HCT116 (cell line): ENCODE results near the gene ALG2. TPM values are rescaled to one million over a fixed set of nuclear protein-coding genes. Genes with fewer than 3 reads are reported as not detected.

ENCODE experiments used
- ATAC-seq: fragments of 200-7000 bp; cut with Tn5 transposase; 2 replicates; pipeline ENCODE4 v1.9.1; 2020; ENCODE audit warnings: mild to moderate bottlenecking, moderate library complexity
- BruUV-seq: library from RNA; stranded (reverse); fragments of 400-500 nt; replicated peaks from 2 replicates; lab custom pipeline; 2021; lab: Mats Ljungman, UMichigan
- CTCF ChIA-PET: fragments of 300-600 bp; sonication (Branson Sonifier 250); formaldehyde crosslinking; loops from one replicate; lab custom pipeline; 2021; ENCODE audit warnings: antibody characterized with exemption; lab: Charles Lee
- POLR2A ChIA-PET: fragments of 300-600, 350-600 bp; sonication (Branson Sonifier 250); formaldehyde crosslinking; loops from one replicate; lab custom pipeline; 2021; ENCODE audit warnings: antibody characterized with exemption; lab: Charles Lee
- RAD21 ChIA-PET, 2 experiments: fragments of 300-600 bp; sonication (Branson Sonifier 250); formaldehyde crosslinking; loops; one replicate each; lab custom pipeline; 2023; ENCODE audit warnings: low total read pairs in 2 of 2; ENCODE audit not compliant: uncharacterized antibody in 2 of 2, unreplicated experiment in 2 of 2, low non-redundant PET in 1 of 2; lab: Charles Lee
- DNase-seq: peaks from one replicate; pipeline ENCODE4 v3.0.0-alpha.2; 2010; ENCODE audit warnings: low read depth, low spot score
- H2AFZ ChIP-seq: fragments of 200-600 bp; shearing (Covaris generic), sonication (generic); 2 replicates; pipeline ENCODE4 v1.6.1; 2017; ENCODE audit warnings: low read depth, mixed run types, mixed read lengths, antibody characterized with exemption, low read length; ENCODE audit not compliant: poor library complexity, severe bottlenecking
- H3K27ac ChIP-seq: 2 replicates; pipeline ENCODE4 v1.5.1; 2012; ENCODE audit warnings: low read depth, low read length
- H3K27me3 ChIP-seq: fragments of 200-600 bp; sonication (generic); 2 replicates; pipeline ENCODE4 v1.6.1; 2016; ENCODE audit warnings: mixed run types, low read length, mixed read lengths; ENCODE audit not compliant: insufficient read depth
- H3K36me3 ChIP-seq, 2 experiments: fragments of 200-500 bp in 1 of 2; fragments of 200-600 bp in 1 of 2; sonication (Bioruptor generic) in 1 of 2; sonication (generic) in 1 of 2; 2 replicates each; pipeline versions ENCODE4 v1.5.1 to v1.6.1; 2014 to 2016; ENCODE audit warnings: low read length in 2 of 2, inconsistent platforms in 1 of 2, mixed read lengths in 1 of 2, mixed run types in 1 of 2; ENCODE audit not compliant: insufficient read depth in 2 of 2, control insufficient read depth in 1 of 2
- H3K4me1 ChIP-seq, 2 experiments: fragments of 200-600 bp in 1 of 2; sonication (generic) in 1 of 2; 2 replicates each; pipeline versions ENCODE4 v1.5.1 to v1.6.1; 2012 to 2017; ENCODE audit warnings: low read length in 2 of 2, inconsistent platforms in 1 of 2, mild to moderate bottlenecking in 1 of 2, mixed read lengths in 1 of 2, mixed run types in 1 of 2, moderate library complexity in 1 of 2; ENCODE audit not compliant: insufficient read depth in 2 of 2, control insufficient read depth in 1 of 2
- H3K4me2 ChIP-seq: fragments of 200-600 bp; sonication (generic); 2 replicates; pipeline ENCODE4 v1.6.1; 2017; ENCODE audit warnings: mixed run types, low read length, mixed read lengths
- H3K4me3 ChIP-seq, 2 experiments: fragments of 200-600 bp in 1 of 2; sonication (generic) in 1 of 2; replicated peaks in 1 of 2; 2 replicates each; pipeline ENCODE4 v1.5.1; 2011 to 2016; ENCODE audit warnings: low read length in 2 of 2, control low read depth in 1 of 2, low read depth in 1 of 2, mild to moderate bottlenecking in 1 of 2, mixed read lengths in 1 of 2, mixed run types in 1 of 2
- H3K79me2 ChIP-seq: fragments of 200-600 bp; sonication (generic); 2 replicates; pipeline ENCODE4 v1.6.1; 2017; ENCODE audit warnings: mild to moderate bottlenecking, mixed run types, low read length, moderate library complexity, mixed read lengths; ENCODE audit not compliant: insufficient read depth
- H3K9ac ChIP-seq: fragments of 200-600 bp; sonication (generic); 2 replicates; pipeline ENCODE4 v1.6.1; 2016; ENCODE audit warnings: low read length, mixed read lengths
- H3K9me2 ChIP-seq: fragments of 200-600 bp; sonication (generic), shearing (Covaris generic); 2 replicates; pipeline ENCODE4 v1.6.1; 2017; ENCODE audit warnings: mixed run types, mild to moderate bottlenecking, moderate library complexity; ENCODE audit not compliant: insufficient read depth
- H3K9me3 ChIP-seq, 2 experiments: fragments of 200-500 bp in 1 of 2; fragments of 200-600 bp in 1 of 2; sonication (Bioruptor generic) in 1 of 2; sonication (generic) in 1 of 2; 2 replicates each; pipeline ENCODE4 v1.6.1; 2014 to 2017; ENCODE audit warnings: low read length in 2 of 2, mixed read lengths in 2 of 2, inconsistent platforms in 1 of 2, low read depth in 1 of 2, mild to moderate bottlenecking in 1 of 2, mixed run types in 1 of 2, moderate library complexity in 1 of 2; ENCODE audit not compliant: control insufficient read depth in 1 of 2, insufficient read depth in 1 of 2
- H4K20me1 ChIP-seq: fragments of 200-600 bp; sonication (generic), shearing (Covaris generic); 2 replicates; pipeline ENCODE4 v1.6.1; 2017; ENCODE audit warnings: mixed run types, mild to moderate bottlenecking, moderate library complexity; ENCODE audit not compliant: insufficient read depth
- ATF3 ChIP-seq: IDR thresholded peaks from 2 replicates; pipeline ENCODE4 v1.6.1; 2012
- CEBPB ChIP-seq: IDR thresholded peaks from 2 replicates; pipeline ENCODE4 v1.6.1; 2012; ENCODE audit warnings: low read depth
- EGR1 ChIP-seq: IDR thresholded peaks from 2 replicates; pipeline ENCODE4 v1.6.1; 2012; ENCODE audit warnings: low read depth
- EZH2 ChIP-seq: fragments of 200-600 bp; sonication (generic); IDR thresholded peaks from 2 replicates; pipeline ENCODE4 v1.6.1; 2017; ENCODE audit warnings: antibody characterized with exemption, mixed run types
- JUND ChIP-seq: IDR thresholded peaks from 2 replicates; pipeline ENCODE4 v1.6.1; 2012
- POLR2A ChIP-seq: IDR thresholded peaks from 2 replicates; pipeline ENCODE4 v1.7.0; 2011; ENCODE audit warnings: borderline replicate concordance; ENCODE audit not compliant: insufficient read depth, insufficient read length; ENCODE audit errors: extremely low read depth
- RAD21 ChIP-seq: IDR thresholded peaks from 2 replicates; pipeline ENCODE4 v1.6.1; 2012; ENCODE audit warnings: low read depth, mild to moderate bottlenecking
- REST ChIP-seq: IDR thresholded peaks from 2 replicates; pipeline ENCODE4 v1.6.1; 2012; ENCODE audit warnings: low read depth
- SIN3A ChIP-seq: IDR thresholded peaks from 2 replicates; pipeline ENCODE4 v1.6.1; 2012; ENCODE audit warnings: low read depth
- SP1 ChIP-seq: IDR thresholded peaks from 2 replicates; pipeline ENCODE4 v1.6.1; 2012; ENCODE audit warnings: low read depth
- SRF ChIP-seq: IDR thresholded peaks from 2 replicates; pipeline ENCODE4 v1.6.1; 2012; ENCODE audit warnings: low read depth
- YY1 ChIP-seq: IDR thresholded peaks from 2 replicates; pipeline ENCODE4 v1.6.1; 2011; ENCODE audit warnings: low read length, low read depth, moderate library complexity, mild to moderate bottlenecking; ENCODE audit not compliant: insufficient replicate concordance; ENCODE audit errors: extremely low read depth
- ZNF274 ChIP-seq: fragments of 200-500 bp; sonication (Bioruptor generic); IDR thresholded peaks from 2 replicates; pipeline ENCODE4 v1.6.1; 2014; ENCODE audit warnings: mild to moderate bottlenecking, low read depth, low read length, inconsistent platforms
- intact Hi-C: fragments of 100-400 bp; cut with micrococcal nuclease; formaldehyde crosslinking; loops from 2 replicates; pipeline ENCODE4 v1.10.0; 2022
- total RNA-seq: library from RNA; stranded (reverse); gene quantifications from one replicate; pipeline ENCODE4 v1.2.1, GENCODE V29; 2021; ENCODE audit not compliant: unreplicated experiment
- TF ChIP-seq, protein P1 (sequence below), 3 experiments: fragments of 200-600 bp in 1 of 3; sonication (generic) in 1 of 3; IDR thresholded peaks in 2 of 3; conservative IDR thresholded peaks in 1 of 3; 2 replicates each; pipeline ENCODE4 v1.5.1; 2012 to 2017; ENCODE audit warnings: low read depth in 2 of 3, low read length in 2 of 3, antibody characterized with exemption in 1 of 3, borderline replicate concordance in 1 of 3, control low read depth in 1 of 3, mild to moderate bottlenecking in 1 of 3, mixed read lengths in 1 of 3, mixed run types in 1 of 3, moderate library complexity in 1 of 3; ENCODE audit not compliant: insufficient read depth in 1 of 3

Gene ALG2
- total RNA-seq, 1 experiment from 2014 or later = 27.9 TPM

DNA sequence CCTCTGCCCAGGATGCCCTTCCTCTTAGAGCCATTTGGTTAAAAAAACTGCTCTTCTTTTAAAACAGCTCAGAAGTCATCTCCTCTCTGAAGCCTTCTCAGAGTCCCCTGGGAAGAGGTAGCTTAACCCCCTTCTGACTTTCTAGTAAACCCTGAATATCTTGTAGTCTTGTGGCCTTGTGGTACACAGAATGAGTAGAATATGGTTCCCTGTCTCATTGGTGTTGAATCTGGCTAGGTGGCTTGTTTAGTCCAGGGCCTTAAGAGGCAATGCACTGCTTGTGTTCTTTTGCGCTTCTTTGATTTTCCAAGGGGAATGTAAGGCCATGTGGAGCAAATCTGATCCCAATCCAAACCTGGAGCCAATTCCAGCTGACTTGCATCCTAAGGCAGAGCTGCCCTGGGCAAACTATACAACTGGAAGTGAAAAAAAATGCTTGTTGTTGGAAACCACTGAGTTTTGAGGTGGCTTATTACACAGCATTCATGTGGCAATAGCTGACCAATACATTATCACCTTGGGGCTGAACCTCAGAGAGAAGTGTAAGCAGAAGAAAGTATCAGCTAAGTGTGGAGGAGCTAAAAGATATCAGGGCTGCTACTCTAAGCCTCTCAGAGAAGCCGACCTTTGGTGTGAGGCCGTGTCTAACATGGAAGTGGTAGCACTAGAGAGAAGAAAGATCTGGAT is 31.0 kb downstream of the ALG2 start (continued):
- TF ChIP-seq REST (no peak), POLR2A (no peak)
- TF ChIP-seq, protein P1, sequence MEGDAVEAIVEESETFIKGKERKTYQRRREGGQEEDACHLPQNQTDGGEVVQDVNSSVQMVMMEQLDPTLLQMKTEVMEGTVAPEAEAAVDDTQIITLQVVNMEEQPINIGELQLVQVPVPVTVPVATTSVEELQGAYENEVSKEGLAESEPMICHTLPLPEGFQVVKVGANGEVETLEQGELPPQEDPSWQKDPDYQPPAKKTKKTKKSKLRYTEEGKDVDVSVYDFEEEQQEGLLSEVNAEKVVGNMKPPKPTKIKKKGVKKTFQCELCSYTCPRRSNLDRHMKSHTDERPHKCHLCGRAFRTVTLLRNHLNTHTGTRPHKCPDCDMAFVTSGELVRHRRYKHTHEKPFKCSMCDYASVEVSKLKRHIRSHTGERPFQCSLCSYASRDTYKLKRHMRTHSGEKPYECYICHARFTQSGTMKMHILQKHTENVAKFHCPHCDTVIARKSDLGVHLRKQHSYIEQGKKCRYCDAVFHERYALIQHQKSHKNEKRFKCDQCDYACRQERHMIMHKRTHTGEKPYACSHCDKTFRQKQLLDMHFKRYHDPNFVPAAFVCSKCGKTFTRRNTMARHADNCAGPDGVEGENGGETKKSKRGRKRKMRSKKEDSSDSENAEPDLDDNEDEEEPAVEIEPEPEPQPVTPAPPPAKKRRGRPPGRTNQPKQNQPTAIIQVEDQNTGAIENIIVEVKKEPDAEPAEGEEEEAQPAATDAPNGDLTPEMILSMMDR (IDR thresholded peaks at IDR 0.05 in 2 of 3, conservative IDR thresholded peaks at IDR 0.05 in 1 of 3; ENCODE audit: borderline replicate concordance in 1 of 3, insufficient read depth in 1 of 3, low read depth in 2 of 3, low read length in 2 of 3) = no peak
- TF ChIP-seq, all 23 proteins: peak for 0

DNA sequence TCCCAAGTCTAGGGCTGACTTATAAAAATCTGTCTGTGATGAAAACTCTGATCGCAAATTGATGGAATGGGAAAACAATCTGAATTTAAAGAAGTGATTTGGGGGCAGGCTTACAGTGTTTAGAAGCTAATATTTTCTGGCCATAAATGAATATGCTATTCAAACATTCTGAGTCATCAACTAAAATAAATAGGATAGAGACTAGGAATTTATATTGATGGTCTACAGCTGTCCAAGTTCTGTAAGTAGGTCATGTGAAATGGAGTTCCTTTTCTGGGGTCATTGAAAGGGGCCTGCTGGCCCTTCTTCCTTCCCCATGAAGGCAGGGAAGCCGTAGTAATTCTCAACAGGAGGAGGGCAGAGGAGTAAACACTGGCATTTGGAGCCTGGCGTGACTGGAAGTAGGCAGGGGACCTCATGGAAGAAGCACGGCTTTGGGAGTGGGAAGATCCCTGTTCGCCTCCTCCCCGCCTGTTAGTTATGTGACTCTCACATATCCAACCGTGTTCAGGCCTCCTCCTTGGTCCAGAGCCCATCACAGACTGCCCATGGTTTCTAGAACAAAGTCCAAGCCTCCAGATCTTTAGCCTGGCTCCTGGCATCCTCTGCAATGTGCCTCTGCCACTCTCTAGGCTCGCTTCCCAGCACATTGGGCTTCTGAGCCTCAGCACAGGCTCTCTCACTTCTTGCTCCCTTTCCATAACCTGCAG is 31.7 kb downstream of the ALG2 start:
- no peak for ATAC-seq

More for the DNA sequence above, 31.7 kb downstream of the ALG2 start:
- ChIA-PET POLR2A (no interaction called here), CTCF (no interaction called here), RAD21 (no interaction called here)
- Histone ChIP-seq H3K4me2 (no peak overlapping the region), H3K36me3 (no peaks in the 10 kb centered on the region), H3K9ac (no peak overlapping the region), H3K4me1 (no peaks in the 10 kb centered on the region), H3K27me3 (peaks cover 6% of the 10 kb centered on the region; the same call in 1 of the 2 replicates), H3K79me2 (no peaks in the 10 kb centered on the region), H4K20me1 (no peaks in the 10 kb centered on the region), H2AFZ (no peak overlapping the region), H3K9me2 (no peaks in the 10 kb centered on the region), H3K9me3 (no peaks in the 10 kb centered on the region)
- intact Hi-C loops = loop anchor here (10.0 kb wide), 3 partner anchors 615 to 1035 kb away; no protein-coding TSS in a partner anchor
- no peak for DNase-seq
- BruUV-seq = no TSS peak
- no peak for TF ChIP-seq SRF
- no peak for TF ChIP-seq SP1
- TF ChIP-seq ATF3 = no peak
- no peak for TF ChIP-seq SIN3A
- TF ChIP-seq CEBPB = no peak
- no peak for TF ChIP-seq RAD21
- no peak for TF ChIP-seq JUND
- no peak for TF ChIP-seq YY1
- no peak for TF ChIP-seq EZH2
- TF ChIP-seq EGR1 = no peak
- TF ChIP-seq ZNF274 = no peak
- TF ChIP-seq, all 23 proteins: peak for 0
- no peak overlapping the region for H3K4me3 ChIP-seq
- no peak overlapping the region for H3K27ac ChIP-seq
